Measurements from ENCODE around the gene CCNT2. TPM values are rescaled to one million over a fixed set of nuclear protein-coding genes. Genes with fewer than 3 reads are reported as not detected.

CCNT2 gene
- total RNA-seq, 1 experiment from 2014 or later, result 29.6 TPM

- ChIA-PET CTCF (interaction anchor here (0.7 kb wide), 1 partner anchor 403 kb away, joined by 4 read pairs; no protein-coding TSS in a partner anchor), POLR2A (no interaction called here)
- no peak for ATAC-seq
- H3K27ac ChIP-seq (ENCODE audit: low read length), result no peak overlapping the region
- in situ Hi-C loops (cut with HindIII; ENCODE audit: low pct_unique_long_range_greater_than_20kb, low sequenced_read_pairs), result no loop called here
- BruUV-seq (replicated peaks), result no TSS peak
- no peak for TF ChIP-seq TCF7L2 (IDR thresholded peaks at IDR 0.05; ENCODE audit: low read depth, low read length)
- no peak for TF ChIP-seq CTCF (IDR thresholded peaks at IDR 0.05)
- TF ChIP-seq POLR2AphosphoS5 (IDR thresholded peaks at IDR 0.05; ENCODE audit: low read depth, low read length), result no peak
- no peak for TF ChIP-seq SIN3A (IDR thresholded peaks at IDR 0.05; ENCODE audit: borderline replicate concordance, insufficient read depth, low read depth, low read length)
- TF ChIP-seq REST (IDR thresholded peaks at IDR 0.05; ENCODE audit: insufficient read depth in 1 of 2, low read depth in 2 of 2, low read length in 1 of 2), result no peak
- H3K4me1 ChIP-seq (ENCODE audit: control insufficient read depth, insufficient read depth, low read length), result no peaks in the 10 kb centered on the region
- intact Hi-C loops (cut with micrococcal nuclease; ENCODE audit: unreplicated experiment), result no loop called here
- peaks cover 41% of the 10 kb centered on the region for H3K36me3 ChIP-seq (ENCODE audit: control insufficient read depth, insufficient read depth, low read length)
- H3K9me3 ChIP-seq (ENCODE audit: control insufficient read depth, insufficient read depth, low read depth, low read length), result no peaks in the 10 kb centered on the region
- DNase-seq (ENCODE audit: low read depth, low spot score), result no peak
- no peaks in the 10 kb centered on the region for H3K27me3 ChIP-seq (ENCODE audit: control insufficient read depth, insufficient read depth, low read length)
- H3K4me3 ChIP-seq (ENCODE audit: low read depth in 2 of 2, low read length in 2 of 2), result no peak overlapping the region
Observed at GRCh38 chr2:134952608-134953007, 34.0 kb downstream of the CCNT2 start.

GRCh38 chr2:134954065-134954464, 35.4 kb downstream of the CCNT2 start:
- intact Hi-C loops (cut with micrococcal nuclease; ENCODE audit: unreplicated experiment) (no loop called here), in situ Hi-C loops (cut with HindIII; ENCODE audit: low pct_unique_long_range_greater_than_20kb, low sequenced_read_pairs) (no loop called here)
- POLR2A ChIA-PET, result no interaction called here
- no peaks in the 10 kb centered on the region for H3K9me3 ChIP-seq (ENCODE audit: control insufficient read depth, insufficient read depth, low read depth, low read length)
- no peak overlapping the region for H3K27ac ChIP-seq (ENCODE audit: low read length)
- BruUV-seq (replicated peaks), result no TSS peak
- CTCF ChIA-PET, result no interaction called here
- H3K36me3 ChIP-seq (ENCODE audit: control insufficient read depth, insufficient read depth, low read length), result peaks cover 40% of the 10 kb centered on the region
- DNase-seq (ENCODE audit: low read depth, low spot score) (no peak), ATAC-seq (no peak)
- no peaks in the 10 kb centered on the region for H3K27me3 ChIP-seq (ENCODE audit: control insufficient read depth, insufficient read depth, low read length)
- no peak overlapping the region for H3K4me3 ChIP-seq (ENCODE audit: low read depth in 2 of 2, low read length in 2 of 2)
- H3K4me1 ChIP-seq (ENCODE audit: control insufficient read depth, insufficient read depth, low read length), result no peaks in the 10 kb centered on the region
- TF ChIP-seq REST (IDR thresholded peaks at IDR 0.05; ENCODE audit: insufficient read depth in 1 of 2, low read depth in 2 of 2, low read length in 1 of 2), result no peak
- TF ChIP-seq TCF7L2 (IDR thresholded peaks at IDR 0.05; ENCODE audit: low read depth, low read length), result no peak
- no peak for TF ChIP-seq CTCF (IDR thresholded peaks at IDR 0.05)
- no peak for TF ChIP-seq POLR2AphosphoS5 (IDR thresholded peaks at IDR 0.05; ENCODE audit: low read depth, low read length)
- TF ChIP-seq SIN3A (IDR thresholded peaks at IDR 0.05; ENCODE audit: borderline replicate concordance, insufficient read depth, low read depth, low read length), result no peak
